Loucy (cell line): ENCODE results near the gene TMEM140.

ENCODE experiments used
- H2AFZ ChIP-seq: fragments of 200-600 bp; sonication (generic); 2 replicates; pipeline ENCODE4 v1.6.0; 2016; ENCODE audit warnings: antibody characterized with exemption, mild to moderate bottlenecking, low read length, moderate library complexity
- H3F3A ChIP-seq: fragments of 200-600 bp; 2 replicates; pipeline ENCODE4 v1.6.0; 2016; ENCODE audit warnings: antibody characterized with exemption, low read depth, mild to moderate bottlenecking
- H3K27me3 ChIP-seq: fragments of 200-600 bp; sonication (generic); 2 replicates; pipeline ENCODE4 v1.6.1; 2014; ENCODE audit warnings: low read length, mild to moderate bottlenecking; ENCODE audit not compliant: insufficient read depth, poor library complexity, severe bottlenecking
- H3K36me3 ChIP-seq: fragments of 200-600 bp; sonication (generic); 2 replicates; pipeline ENCODE4 v1.6.1; 2016; ENCODE audit warnings: low read length; ENCODE audit not compliant: insufficient read depth
- H3K4me1 ChIP-seq: fragments of 200-600 bp; sonication (generic); 2 replicates; pipeline ENCODE4 v1.5.1; 2014; ENCODE audit warnings: low read length, mild to moderate bottlenecking; ENCODE audit not compliant: insufficient read depth, poor library complexity, severe bottlenecking
- H3K4me2 ChIP-seq: fragments of 200-600 bp; sonication (generic); 2 replicates; pipeline ENCODE4 v1.6.0; 2014; ENCODE audit warnings: antibody characterized with exemption, low read length, low read depth, mild to moderate bottlenecking; ENCODE audit not compliant: poor library complexity, severe bottlenecking
- H3K4me3 ChIP-seq: fragments of 200-600 bp; sonication (generic); 2 replicates; pipeline ENCODE4 v1.5.1; 2014; ENCODE audit warnings: low read length, mild to moderate bottlenecking, mixed read lengths; ENCODE audit not compliant: poor library complexity, severe bottlenecking
- H3K79me2 ChIP-seq: fragments of 200-600 bp; sonication (generic); 2 replicates; pipeline ENCODE4 v1.6.1; 2014; ENCODE audit warnings: low read length; ENCODE audit not compliant: insufficient read depth
- H3K9ac ChIP-seq: fragments of 200-600 bp; sonication (generic); 2 replicates; pipeline ENCODE4 v1.6.0; 2014; ENCODE audit warnings: mild to moderate bottlenecking, low read depth, low read length, moderate library complexity; ENCODE audit not compliant: poor library complexity, severe bottlenecking
- H3K9me2 ChIP-seq: fragments of 200-600 bp; sonication (generic); replicated peaks from 2 replicates; pipeline ENCODE4 v1.6.1; 2016; ENCODE audit warnings: low read depth, low read length, mixed read lengths
- H3K9me3 ChIP-seq: fragments of 200-600 bp; sonication (generic); 2 replicates; pipeline ENCODE4 v1.6.1; 2014; ENCODE audit warnings: mild to moderate bottlenecking, antibody characterized with exemption, low read length, low read depth; ENCODE audit not compliant: insufficient read depth
- H4K20me1 ChIP-seq: fragments of 200-600 bp; sonication (generic); 2 replicates; pipeline ENCODE4 v1.6.0; 2014; ENCODE audit warnings: antibody characterized with exemption, low read length, mild to moderate bottlenecking; ENCODE audit not compliant: insufficient read depth, poor library complexity, severe bottlenecking
- EZH2phosphoT487 ChIP-seq: fragments of 200-600 bp; IDR thresholded peaks from 2 replicates; pipeline ENCODE4 v1.6.1; 2018; ENCODE audit warnings: antibody characterized with exemption, mild to moderate bottlenecking, moderate library complexity, borderline replicate concordance
- TF ChIP-seq, protein P1 (sequence below): fragments of 200-600 bp; sonication (generic); conservative IDR thresholded peaks from 2 replicates; pipeline ENCODE4 v1.5.1; 2014; ENCODE audit warnings: mild to moderate bottlenecking, antibody characterized with exemption, low read length

TMEM140 gene

DNA sequence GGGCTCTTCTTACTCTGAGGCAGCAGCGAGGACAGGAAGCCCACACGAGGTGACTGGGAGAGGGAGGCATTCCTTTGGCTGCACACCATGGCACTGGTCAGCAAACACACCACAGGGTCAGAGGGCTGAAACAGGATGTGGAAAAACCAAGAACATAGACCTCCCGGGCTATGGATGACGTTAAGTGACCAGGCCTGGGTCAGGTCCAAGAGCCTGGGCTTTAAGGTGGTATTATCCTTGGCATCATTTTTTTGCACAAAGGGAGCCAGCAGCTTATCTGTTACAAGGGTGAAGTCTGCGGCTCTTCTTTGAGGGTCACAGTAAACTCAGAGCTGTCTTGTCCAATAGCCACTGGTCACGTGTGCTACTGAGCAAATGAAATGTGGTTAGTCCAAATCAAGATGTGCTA, 56.5 kb downstream of the TMEM140 start:
- no peaks in the 10 kb centered on the region for H3K9me2 ChIP-seq

DNA sequence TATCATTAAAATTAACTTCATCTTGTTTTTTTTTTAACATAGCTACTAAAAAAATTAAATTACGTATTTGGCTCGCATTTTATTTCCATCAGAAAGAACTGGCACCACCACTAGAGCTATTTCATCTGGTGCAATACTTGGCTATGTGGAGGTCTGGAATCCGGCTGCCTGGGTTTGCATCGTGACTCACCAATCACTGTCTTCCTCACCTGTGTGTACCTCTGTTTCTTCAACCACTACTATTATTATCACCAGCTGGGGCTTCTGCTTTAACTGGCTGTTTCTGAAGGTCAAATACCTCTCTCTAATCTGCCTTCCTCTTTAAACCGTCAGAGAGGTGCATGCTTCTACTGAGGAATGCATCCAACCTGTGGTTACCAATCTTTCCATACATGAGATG, 57.0 kb downstream of the TMEM140 start:
- Histone ChIP-seq H3K79me2 (no peaks in the 10 kb centered on the region; the same call in 1 of the 2 replicates), H3K27me3 (no peaks in the 10 kb centered on the region), H3K4me1 (peaks cover 21% of the 10 kb centered on the region), H3K9me3 (no peaks in the 10 kb centered on the region), H3K9me2 (no peaks in the 10 kb centered on the region), H4K20me1 (no peaks in the 10 kb centered on the region), H2AFZ (no peak overlapping the region), H3K4me2 (no peak overlapping the region), H3K4me3 (no peak overlapping the region), H3K9ac (no peak overlapping the region), H3F3A (no peaks in the 10 kb centered on the region), H3K36me3 (no peaks in the 10 kb centered on the region)
- TF ChIP-seq, protein P1, sequence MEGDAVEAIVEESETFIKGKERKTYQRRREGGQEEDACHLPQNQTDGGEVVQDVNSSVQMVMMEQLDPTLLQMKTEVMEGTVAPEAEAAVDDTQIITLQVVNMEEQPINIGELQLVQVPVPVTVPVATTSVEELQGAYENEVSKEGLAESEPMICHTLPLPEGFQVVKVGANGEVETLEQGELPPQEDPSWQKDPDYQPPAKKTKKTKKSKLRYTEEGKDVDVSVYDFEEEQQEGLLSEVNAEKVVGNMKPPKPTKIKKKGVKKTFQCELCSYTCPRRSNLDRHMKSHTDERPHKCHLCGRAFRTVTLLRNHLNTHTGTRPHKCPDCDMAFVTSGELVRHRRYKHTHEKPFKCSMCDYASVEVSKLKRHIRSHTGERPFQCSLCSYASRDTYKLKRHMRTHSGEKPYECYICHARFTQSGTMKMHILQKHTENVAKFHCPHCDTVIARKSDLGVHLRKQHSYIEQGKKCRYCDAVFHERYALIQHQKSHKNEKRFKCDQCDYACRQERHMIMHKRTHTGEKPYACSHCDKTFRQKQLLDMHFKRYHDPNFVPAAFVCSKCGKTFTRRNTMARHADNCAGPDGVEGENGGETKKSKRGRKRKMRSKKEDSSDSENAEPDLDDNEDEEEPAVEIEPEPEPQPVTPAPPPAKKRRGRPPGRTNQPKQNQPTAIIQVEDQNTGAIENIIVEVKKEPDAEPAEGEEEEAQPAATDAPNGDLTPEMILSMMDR = no peak
- no peak for TF ChIP-seq EZH2phosphoT487

More for the DNA sequence above, 56.5 kb downstream of the TMEM140 start:
- no peaks in the 10 kb centered on the region; the same call in 1 of the 2 replicates for H3K79me2 ChIP-seq
- no peaks in the 10 kb centered on the region for H4K20me1 ChIP-seq
- H3K4me1 ChIP-seq = peaks cover 18% of the 10 kb centered on the region
- H3K36me3 ChIP-seq = no peaks in the 10 kb centered on the region
- no peak overlapping the region for H3K4me3 ChIP-seq
- no peaks in the 10 kb centered on the region for H3F3A ChIP-seq
- no peaks in the 10 kb centered on the region for H3K9me3 ChIP-seq
- no peak overlapping the region for H3K9ac ChIP-seq
- no peak overlapping the region for H2AFZ ChIP-seq
- no peaks in the 10 kb centered on the region for H3K27me3 ChIP-seq
- peak overlapping the region; percentile 16 for H3K4me2 ChIP-seq
- TF ChIP-seq, protein P1 = no peak
- TF ChIP-seq EZH2phosphoT487 = no peak

DNA sequence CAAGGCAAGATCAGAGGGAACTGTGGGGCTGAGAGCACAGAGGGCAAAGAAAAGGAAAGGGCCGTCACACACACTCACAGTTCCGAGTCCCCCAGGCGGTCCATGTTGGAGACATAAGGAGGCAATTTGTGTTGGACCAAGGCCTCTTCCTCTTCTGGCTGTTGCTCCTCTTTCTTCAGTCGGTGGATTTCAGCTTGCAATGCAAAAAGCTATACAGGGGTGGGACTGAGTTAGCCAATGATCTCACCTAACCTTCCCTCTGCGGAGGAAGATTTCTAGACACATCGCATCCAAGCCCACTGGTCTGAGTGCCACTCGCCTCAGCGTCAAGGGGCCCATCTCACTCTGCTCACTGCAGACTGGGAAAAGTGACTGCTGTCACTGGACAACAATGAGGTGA, 58.0 kb downstream of the TMEM140 start:
- H3K9ac ChIP-seq = no peak overlapping the region
- H3K79me2 ChIP-seq = peaks cover 4% of the 10 kb centered on the region; the same call in 1 of the 2 replicates
- H3K9me3 ChIP-seq = no peaks in the 10 kb centered on the region
- H4K20me1 ChIP-seq = no peaks in the 10 kb centered on the region
- no peaks in the 10 kb centered on the region for H3K36me3 ChIP-seq
- no peak overlapping the region for H3K4me2 ChIP-seq
- no peaks in the 10 kb centered on the region for H3F3A ChIP-seq
- no peaks in the 10 kb centered on the region for H3K9me2 ChIP-seq
- no peak overlapping the region for H3K4me3 ChIP-seq
- TF ChIP-seq, protein P1 = no peak
- no peak for TF ChIP-seq EZH2phosphoT487
- no peak overlapping the region for H2AFZ ChIP-seq
- H3K27me3 ChIP-seq = no peaks in the 10 kb centered on the region
- peaks cover 28% of the 10 kb centered on the region for H3K4me1 ChIP-seq
